ENCODE data around the gene NSMCE1. TPM values are rescaled to one million over a fixed set of nuclear protein-coding genes. Genes with fewer than 3 reads are reported as not detected.

The NSMCE1 gene
- total and polyA plus RNA-seq, 2 of the 8 experiments (the other 6 are each of a cell fraction or from before 2014, with no cell fraction given) = 8.1 to 16.6 TPM

DNA sequence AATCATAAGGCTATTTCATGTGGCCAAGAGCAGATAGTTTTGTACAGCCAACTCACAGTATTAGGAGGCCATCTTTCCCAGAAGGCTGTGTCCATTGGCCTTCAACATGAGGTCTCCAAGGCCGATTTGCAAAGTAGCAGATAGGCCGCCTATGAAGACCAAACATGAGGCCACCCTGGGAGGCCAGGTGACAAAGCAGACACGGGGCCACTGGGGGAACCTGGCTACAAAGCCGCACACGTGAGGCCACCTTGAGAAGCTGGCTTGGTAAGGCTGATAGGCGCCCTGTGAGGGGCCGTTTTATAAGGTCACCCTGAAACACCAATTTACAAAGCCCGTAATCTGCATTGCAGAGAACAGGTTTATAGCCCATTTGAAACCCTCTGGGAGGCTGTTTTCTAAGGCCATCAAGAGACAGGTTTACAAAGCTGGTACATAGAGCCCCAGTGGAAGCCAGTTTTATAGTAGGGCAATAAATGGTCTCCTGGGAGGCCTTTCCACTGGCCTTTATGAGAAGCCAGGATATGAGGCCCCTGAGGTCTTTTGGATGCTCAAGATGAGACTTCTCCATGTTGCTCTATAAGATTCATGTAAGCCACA is 60.4 kb downstream of the NSMCE1 start (continued):
- TF ChIP-seq, protein P1, sequence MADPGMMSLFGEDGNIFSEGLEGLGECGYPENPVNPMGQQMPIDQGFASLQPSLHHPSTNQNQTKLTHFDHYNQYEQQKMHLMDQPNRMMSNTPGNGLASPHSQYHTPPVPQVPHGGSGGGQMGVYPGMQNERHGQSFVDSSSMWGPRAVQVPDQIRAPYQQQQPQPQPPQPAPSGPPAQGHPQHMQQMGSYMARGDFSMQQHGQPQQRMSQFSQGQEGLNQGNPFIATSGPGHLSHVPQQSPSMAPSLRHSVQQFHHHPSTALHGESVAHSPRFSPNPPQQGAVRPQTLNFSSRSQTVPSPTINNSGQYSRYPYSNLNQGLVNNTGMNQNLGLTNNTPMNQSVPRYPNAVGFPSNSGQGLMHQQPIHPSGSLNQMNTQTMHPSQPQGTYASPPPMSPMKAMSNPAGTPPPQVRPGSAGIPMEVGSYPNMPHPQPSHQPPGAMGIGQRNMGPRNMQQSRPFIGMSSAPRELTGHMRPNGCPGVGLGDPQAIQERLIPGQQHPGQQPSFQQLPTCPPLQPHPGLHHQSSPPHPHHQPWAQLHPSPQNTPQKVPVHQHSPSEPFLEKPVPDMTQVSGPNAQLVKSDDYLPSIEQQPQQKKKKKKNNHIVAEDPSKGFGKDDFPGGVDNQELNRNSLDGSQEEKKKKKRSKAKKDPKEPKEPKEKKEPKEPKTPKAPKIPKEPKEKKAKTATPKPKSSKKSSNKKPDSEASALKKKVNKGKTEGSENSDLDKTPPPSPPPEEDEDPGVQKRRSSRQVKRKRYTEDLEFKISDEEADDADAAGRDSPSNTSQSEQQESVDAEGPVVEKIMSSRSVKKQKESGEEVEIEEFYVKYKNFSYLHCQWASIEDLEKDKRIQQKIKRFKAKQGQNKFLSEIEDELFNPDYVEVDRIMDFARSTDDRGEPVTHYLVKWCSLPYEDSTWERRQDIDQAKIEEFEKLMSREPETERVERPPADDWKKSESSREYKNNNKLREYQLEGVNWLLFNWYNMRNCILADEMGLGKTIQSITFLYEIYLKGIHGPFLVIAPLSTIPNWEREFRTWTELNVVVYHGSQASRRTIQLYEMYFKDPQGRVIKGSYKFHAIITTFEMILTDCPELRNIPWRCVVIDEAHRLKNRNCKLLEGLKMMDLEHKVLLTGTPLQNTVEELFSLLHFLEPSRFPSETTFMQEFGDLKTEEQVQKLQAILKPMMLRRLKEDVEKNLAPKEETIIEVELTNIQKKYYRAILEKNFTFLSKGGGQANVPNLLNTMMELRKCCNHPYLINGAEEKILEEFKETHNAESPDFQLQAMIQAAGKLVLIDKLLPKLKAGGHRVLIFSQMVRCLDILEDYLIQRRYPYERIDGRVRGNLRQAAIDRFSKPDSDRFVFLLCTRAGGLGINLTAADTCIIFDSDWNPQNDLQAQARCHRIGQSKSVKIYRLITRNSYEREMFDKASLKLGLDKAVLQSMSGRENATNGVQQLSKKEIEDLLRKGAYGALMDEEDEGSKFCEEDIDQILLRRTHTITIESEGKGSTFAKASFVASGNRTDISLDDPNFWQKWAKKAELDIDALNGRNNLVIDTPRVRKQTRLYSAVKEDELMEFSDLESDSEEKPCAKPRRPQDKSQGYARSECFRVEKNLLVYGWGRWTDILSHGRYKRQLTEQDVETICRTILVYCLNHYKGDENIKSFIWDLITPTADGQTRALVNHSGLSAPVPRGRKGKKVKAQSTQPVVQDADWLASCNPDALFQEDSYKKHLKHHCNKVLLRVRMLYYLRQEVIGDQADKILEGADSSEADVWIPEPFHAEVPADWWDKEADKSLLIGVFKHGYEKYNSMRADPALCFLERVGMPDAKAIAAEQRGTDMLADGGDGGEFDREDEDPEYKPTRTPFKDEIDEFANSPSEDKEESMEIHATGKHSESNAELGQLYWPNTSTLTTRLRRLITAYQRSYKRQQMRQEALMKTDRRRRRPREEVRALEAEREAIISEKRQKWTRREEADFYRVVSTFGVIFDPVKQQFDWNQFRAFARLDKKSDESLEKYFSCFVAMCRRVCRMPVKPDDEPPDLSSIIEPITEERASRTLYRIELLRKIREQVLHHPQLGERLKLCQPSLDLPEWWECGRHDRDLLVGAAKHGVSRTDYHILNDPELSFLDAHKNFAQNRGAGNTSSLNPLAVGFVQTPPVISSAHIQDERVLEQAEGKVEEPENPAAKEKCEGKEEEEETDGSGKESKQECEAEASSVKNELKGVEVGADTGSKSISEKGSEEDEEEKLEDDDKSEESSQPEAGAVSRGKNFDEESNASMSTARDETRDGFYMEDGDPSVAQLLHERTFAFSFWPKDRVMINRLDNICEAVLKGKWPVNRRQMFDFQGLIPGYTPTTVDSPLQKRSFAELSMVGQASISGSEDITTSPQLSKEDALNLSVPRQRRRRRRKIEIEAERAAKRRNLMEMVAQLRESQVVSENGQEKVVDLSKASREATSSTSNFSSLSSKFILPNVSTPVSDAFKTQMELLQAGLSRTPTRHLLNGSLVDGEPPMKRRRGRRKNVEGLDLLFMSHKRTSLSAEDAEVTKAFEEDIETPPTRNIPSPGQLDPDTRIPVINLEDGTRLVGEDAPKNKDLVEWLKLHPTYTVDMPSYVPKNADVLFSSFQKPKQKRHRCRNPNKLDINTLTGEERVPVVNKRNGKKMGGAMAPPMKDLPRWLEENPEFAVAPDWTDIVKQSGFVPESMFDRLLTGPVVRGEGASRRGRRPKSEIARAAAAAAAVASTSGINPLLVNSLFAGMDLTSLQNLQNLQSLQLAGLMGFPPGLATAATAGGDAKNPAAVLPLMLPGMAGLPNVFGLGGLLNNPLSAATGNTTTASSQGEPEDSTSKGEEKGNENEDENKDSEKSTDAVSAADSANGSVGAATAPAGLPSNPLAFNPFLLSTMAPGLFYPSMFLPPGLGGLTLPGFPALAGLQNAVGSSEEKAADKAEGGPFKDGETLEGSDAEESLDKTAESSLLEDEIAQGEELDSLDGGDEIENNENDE (IDR thresholded peaks at IDR 0.05; ENCODE audit: insufficient replicate concordance, low read length) = no peak
- TF ChIP-seq BRCA1 (IDR thresholded peaks at IDR 0.05; ENCODE audit: low read depth, low read length) (no peak), POLR2AphosphoS5 (IDR thresholded peaks at IDR 0.05; ENCODE audit: low read depth, low read length) (no peak), TBP (IDR thresholded peaks at IDR 0.05; ENCODE audit: low read depth, low read length) (no peak), ZNF274 (IDR thresholded peaks at IDR 0.05; ENCODE audit: borderline replicate concordance, extremely low read depth, low read length) (no peak), CBX8 (IDR thresholded peaks at IDR 0.05; ENCODE audit: borderline replicate concordance, low read depth, low read length) (no peak), CHD2 (IDR thresholded peaks at IDR 0.05; ENCODE audit: low read length) (no peak), CBX5 (IDR thresholded peaks at IDR 0.05; ENCODE audit: low read depth, low read length) (no peak)

Data from H1 (cell line).